DOHH2 (cell line): Measurements from ENCODE around the gene USP40.

Experiments used
- EZH2phosphoT487 ChIP-seq: fragments of 200-600 bp; sonication (generic); IDR thresholded peaks from 2 replicates; pipeline ENCODE4 v1.6.1; 2017; ENCODE audit warnings: borderline replicate concordance, mild to moderate bottlenecking, antibody characterized with exemption, low read length, moderate library complexity, mixed read lengths
- TF ChIP-seq, protein P1 (sequence below): fragments of 200-600 bp; sonication (generic); IDR thresholded peaks from one replicate; pipeline ENCODE4 v1.5.1; 2014; ENCODE audit warnings: antibody characterized with exemption, mild to moderate bottlenecking, low read depth, low read length; ENCODE audit not compliant: poor library complexity, severe bottlenecking

DNA sequence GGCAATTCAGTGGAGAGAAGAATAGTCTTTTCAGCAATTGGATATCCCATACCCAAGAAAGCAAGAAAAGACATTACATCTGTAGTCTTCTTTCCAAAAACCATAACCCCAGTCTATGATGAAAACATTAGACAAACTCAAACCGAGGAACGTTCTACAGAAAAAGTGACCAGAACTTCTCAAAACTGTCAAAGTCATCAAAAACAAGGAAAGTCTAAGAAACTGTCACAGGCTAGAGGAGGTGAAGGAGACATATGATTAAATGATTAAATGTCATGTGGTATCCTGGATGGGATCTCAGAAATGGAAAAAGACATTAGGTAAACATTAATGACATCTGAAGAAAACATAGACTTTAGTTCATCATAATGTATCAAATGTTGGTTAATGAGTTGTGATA, 4.9 kb upstream of the USP40 start:
- TF ChIP-seq, protein P1, sequence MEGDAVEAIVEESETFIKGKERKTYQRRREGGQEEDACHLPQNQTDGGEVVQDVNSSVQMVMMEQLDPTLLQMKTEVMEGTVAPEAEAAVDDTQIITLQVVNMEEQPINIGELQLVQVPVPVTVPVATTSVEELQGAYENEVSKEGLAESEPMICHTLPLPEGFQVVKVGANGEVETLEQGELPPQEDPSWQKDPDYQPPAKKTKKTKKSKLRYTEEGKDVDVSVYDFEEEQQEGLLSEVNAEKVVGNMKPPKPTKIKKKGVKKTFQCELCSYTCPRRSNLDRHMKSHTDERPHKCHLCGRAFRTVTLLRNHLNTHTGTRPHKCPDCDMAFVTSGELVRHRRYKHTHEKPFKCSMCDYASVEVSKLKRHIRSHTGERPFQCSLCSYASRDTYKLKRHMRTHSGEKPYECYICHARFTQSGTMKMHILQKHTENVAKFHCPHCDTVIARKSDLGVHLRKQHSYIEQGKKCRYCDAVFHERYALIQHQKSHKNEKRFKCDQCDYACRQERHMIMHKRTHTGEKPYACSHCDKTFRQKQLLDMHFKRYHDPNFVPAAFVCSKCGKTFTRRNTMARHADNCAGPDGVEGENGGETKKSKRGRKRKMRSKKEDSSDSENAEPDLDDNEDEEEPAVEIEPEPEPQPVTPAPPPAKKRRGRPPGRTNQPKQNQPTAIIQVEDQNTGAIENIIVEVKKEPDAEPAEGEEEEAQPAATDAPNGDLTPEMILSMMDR: no peak
- no peak for TF ChIP-seq EZH2phosphoT487
